ENCODE data around the gene SRP68. TPM values are rescaled to one million over a fixed set of nuclear protein-coding genes. Genes with fewer than 3 reads are reported as not detected.

The SRP68 gene
- total RNA-seq, 2 donors from 2014 or later: 26.2 to 27.7 TPM

GRCh38 chr17:76027159-76027839 is 45.0 kb downstream of the SRP68 start, which contains the start of gene EVPL:
TSS of gene EVPL (minus strand) at chr17:76027306. CDS start at chr17:76027198, 108 bp downstream.
- intact Hi-C loops (cut with DNase I): no loop called here
- H3K27me3 ChIP-seq: no peaks in the 10 kb centered on the region
- H3K9me3 ChIP-seq: no peaks in the 10 kb centered on the region
- WGBS, 2 donors: 29 to 74% methylated on average over 1 to 24 of the region's 24 CpGs
- peak in 2 of 3 donors; percentile 40 for TF ChIP-seq POLR2A (IDR thresholded peaks at IDR 0.05)
- peak in 1 of 7 experiments; percentile 3 for TF ChIP-seq CTCF (IDR thresholded peaks at IDR 0.05)
- DNase-seq (peak; percentile 64 to 75 (median 66)), ATAC-seq (peak; percentile 86)
- H3K4me1 ChIP-seq: peaks cover 15% of the 10 kb centered on the region
- no peaks in the 10 kb centered on the region for H3K36me3 ChIP-seq (replicated peaks in 1 of 2; ENCODE audit: insufficient read depth in 1 of 2, low read depth in 2 of 2)
- H3K27ac ChIP-seq: peak within 1 kb of the TSS in 3 of 4 donors; percentile 46 to 74 (median 64)
- no peak within 1 kb of the TSS for H3K4me3 ChIP-seq

GRCh38 chr17:76026714-76027158 is 45.6 kb downstream of the SRP68 start:
- H3K4me3 ChIP-seq: no peak overlapping the region
- H3K27ac ChIP-seq: peak overlapping the region in 3 of 4 donors; percentile 46 to 74 (median 64)
- ATAC-seq: peak; percentile 72
- H3K27me3 ChIP-seq: no peaks in the 10 kb centered on the region
- TF ChIP-seq CTCF (IDR thresholded peaks at IDR 0.05) (peak in 4 of 7 experiments; percentile 18 to 27 (median 22)), POLR2A (IDR thresholded peaks at IDR 0.05) (no peak)
- DNase-seq: peak in 2 of 4 donors; percentile 9 to 30
- H3K9me3 ChIP-seq: no peaks in the 10 kb centered on the region
- WGBS, 2 donors: 22 to 38% methylated on average over 5 to 14 of the region's 15 CpGs
- H3K36me3 ChIP-seq (replicated peaks in 1 of 2; ENCODE audit: insufficient read depth in 1 of 2, low read depth in 2 of 2): no peaks in the 10 kb centered on the region
- H3K4me1 ChIP-seq: peaks cover 11% of the 10 kb centered on the region
- intact Hi-C loops (cut with DNase I): no loop called here

GRCh38 chr17:76025294-76025693 is 47.0 kb downstream of the SRP68 start:
- whole genome bisulfite sequencing, 2 donors: 86 to 87% methylated on average over 9 to 11 of the region's 12 CpGs
- H3K36me3 ChIP-seq (replicated peaks in 1 of 2; ENCODE audit: insufficient read depth in 1 of 2, low read depth in 2 of 2): no peaks in the 10 kb centered on the region
- no peak for DNase-seq

GRCh38 chr17:76024353-76024752 is 48.0 kb downstream of the SRP68 start:
- DNase-seq: no peak
- WGBS, 2 donors: 88 to 89% methylated on average over 4 to 9 of the region's 9 CpGs
- no peak overlapping the region for H3K4me3 ChIP-seq

More at GRCh38 chr17:76025294-76025693, 47.0 kb downstream of the SRP68 start:
- TF ChIP-seq POLR2A (IDR thresholded peaks at IDR 0.05): no peak
- no peak for TF ChIP-seq CTCF (IDR thresholded peaks at IDR 0.05)
- H3K9me3 ChIP-seq: no peaks in the 10 kb centered on the region
- no peaks in the 10 kb centered on the region for H3K27me3 ChIP-seq
- peaks cover 11% of the 10 kb centered on the region for H3K4me1 ChIP-seq
- intact Hi-C loops (cut with DNase I): no loop called here
- no peak overlapping the region for H3K27ac ChIP-seq
- no peak for ATAC-seq
- no peak overlapping the region for H3K4me3 ChIP-seq

More at GRCh38 chr17:76024353-76024752, 48.0 kb downstream of the SRP68 start:
- TF ChIP-seq CTCF (IDR thresholded peaks at IDR 0.05) (no peak), POLR2A (IDR thresholded peaks at IDR 0.05) (no peak)
- ATAC-seq: no peak
- H3K9me3 ChIP-seq: no peaks in the 10 kb centered on the region
- H3K36me3 ChIP-seq (replicated peaks in 1 of 2; ENCODE audit: insufficient read depth in 1 of 2, low read depth in 2 of 2): no peaks in the 10 kb centered on the region
- intact Hi-C loops (cut with DNase I): no loop called here
- H3K27ac ChIP-seq: no peak overlapping the region
- H3K27me3 ChIP-seq: no peaks in the 10 kb centered on the region
- H3K4me1 ChIP-seq: peaks cover 11% of the 10 kb centered on the region

Measured in body of pancreas (tissue), 4 donors.